ENCODE measurements around the gene TRAPPC11. TPM values are rescaled to one million over a fixed set of nuclear protein-coding genes. Genes with fewer than 3 reads are reported as not detected.

The TRAPPC11 gene
- total RNA-seq, 2 experiments from 2014 or later = 27.8 to 35.7 TPM

DNA sequence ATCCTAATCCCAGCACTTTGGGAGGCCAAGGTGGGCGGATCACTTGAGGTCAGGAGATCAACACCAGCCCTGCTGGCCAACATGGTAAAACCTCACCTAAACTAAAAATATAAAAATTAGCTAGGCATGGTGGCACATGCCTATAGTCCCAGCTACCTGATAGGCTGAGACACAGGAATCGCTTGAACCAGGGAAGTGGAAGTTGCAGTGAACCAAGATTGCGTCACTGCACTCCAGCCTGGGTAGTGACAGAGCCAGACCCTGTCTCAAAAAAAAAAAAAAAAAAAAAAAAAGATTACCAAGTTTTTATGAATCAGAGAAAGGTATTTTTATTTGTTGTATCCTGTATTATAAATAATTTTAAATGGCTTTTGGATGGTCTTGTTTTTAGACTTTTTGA, 15.1 kb downstream of the TRAPPC11 start:
- BruUV-seq (replicated peaks) = no TSS peak
- H3K79me2 ChIP-seq (ENCODE audit: insufficient read depth, low read depth, low read length) = no peaks in the 10 kb centered on the region
- CTCF ChIA-PET (ENCODE audit: unreplicated experiment) = no interaction called here
- no peak overlapping the region for H3K27ac ChIP-seq (ENCODE audit: low read depth, low read length, poor library complexity, severe bottlenecking)
- no peaks in the 10 kb centered on the region for H3K9me2 ChIP-seq (ENCODE audit: insufficient read depth, low read length)
- POLR2A ChIA-PET = interaction anchor here (0.7 to 1.4 kb wide), 4 partner anchors 8 to 230 kb away, joined by 3 to 5 read pairs (median 3); no protein-coding TSS in a partner anchor
- peaks cover 68% of the 10 kb centered on the region for H3K36me3 ChIP-seq (ENCODE audit: insufficient read depth, low read length)
- H3K4me3 ChIP-seq (ENCODE audit: low read depth, low read length, poor library complexity, severe bottlenecking) = no peak overlapping the region
- intact Hi-C loops (cut with micrococcal nuclease; ENCODE audit: unreplicated experiment) = no loop called here
- H2AFZ ChIP-seq (ENCODE audit: low read length) = no peak overlapping the region
- DNase-seq (ENCODE audit: low spot score) = no peak
- H4K20me1 ChIP-seq (ENCODE audit: insufficient read depth, low read length) = no peaks in the 10 kb centered on the region
- H3K4me2 ChIP-seq (ENCODE audit: low read length) = no peak overlapping the region
- H3K9me3 ChIP-seq (ENCODE audit: low read length) = no peaks in the 10 kb centered on the region
- no peak for TF ChIP-seq EZH2phosphoT487 (IDR thresholded peaks at IDR 0.05; ENCODE audit: borderline replicate concordance, low read depth, low read length)
- TF ChIP-seq, protein P1, sequence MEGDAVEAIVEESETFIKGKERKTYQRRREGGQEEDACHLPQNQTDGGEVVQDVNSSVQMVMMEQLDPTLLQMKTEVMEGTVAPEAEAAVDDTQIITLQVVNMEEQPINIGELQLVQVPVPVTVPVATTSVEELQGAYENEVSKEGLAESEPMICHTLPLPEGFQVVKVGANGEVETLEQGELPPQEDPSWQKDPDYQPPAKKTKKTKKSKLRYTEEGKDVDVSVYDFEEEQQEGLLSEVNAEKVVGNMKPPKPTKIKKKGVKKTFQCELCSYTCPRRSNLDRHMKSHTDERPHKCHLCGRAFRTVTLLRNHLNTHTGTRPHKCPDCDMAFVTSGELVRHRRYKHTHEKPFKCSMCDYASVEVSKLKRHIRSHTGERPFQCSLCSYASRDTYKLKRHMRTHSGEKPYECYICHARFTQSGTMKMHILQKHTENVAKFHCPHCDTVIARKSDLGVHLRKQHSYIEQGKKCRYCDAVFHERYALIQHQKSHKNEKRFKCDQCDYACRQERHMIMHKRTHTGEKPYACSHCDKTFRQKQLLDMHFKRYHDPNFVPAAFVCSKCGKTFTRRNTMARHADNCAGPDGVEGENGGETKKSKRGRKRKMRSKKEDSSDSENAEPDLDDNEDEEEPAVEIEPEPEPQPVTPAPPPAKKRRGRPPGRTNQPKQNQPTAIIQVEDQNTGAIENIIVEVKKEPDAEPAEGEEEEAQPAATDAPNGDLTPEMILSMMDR (conservative IDR thresholded peaks at IDR 0.05; ENCODE audit: low read length) = no peak
- H3K4me1 ChIP-seq (ENCODE audit: insufficient read depth, low read length, poor library complexity, severe bottlenecking) = no peaks in the 10 kb centered on the region

DNA sequence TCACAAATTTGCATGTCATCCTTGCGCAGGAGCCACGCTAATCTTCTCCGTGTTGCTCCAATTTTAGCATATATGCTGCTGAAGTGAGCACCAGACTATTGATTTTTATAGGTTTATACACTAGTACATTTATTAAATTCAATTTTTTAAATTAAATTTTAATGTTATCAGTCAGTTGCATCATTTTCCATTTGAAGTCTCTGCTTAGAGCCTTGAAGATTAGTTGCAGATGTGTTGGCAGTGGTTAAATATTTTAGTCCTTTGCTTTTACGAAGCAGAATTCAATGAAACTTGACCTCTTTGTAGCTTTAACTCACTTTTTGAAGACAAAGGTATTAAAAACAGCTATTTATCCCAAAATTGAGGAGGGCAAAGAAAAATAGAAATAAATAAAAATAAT, 16.5 kb downstream of the TRAPPC11 start:
- Histone ChIP-seq H3K27ac (ENCODE audit: low read depth, low read length, poor library complexity, severe bottlenecking) (no peak overlapping the region), H3K79me2 (ENCODE audit: insufficient read depth, low read depth, low read length) (no peaks in the 10 kb centered on the region), H3K4me2 (ENCODE audit: low read length) (no peak overlapping the region), H3K9me2 (ENCODE audit: insufficient read depth, low read length) (no peaks in the 10 kb centered on the region), H3K9me3 (ENCODE audit: low read length) (no peaks in the 10 kb centered on the region), H3K4me1 (ENCODE audit: insufficient read depth, low read length, poor library complexity, severe bottlenecking) (no peaks in the 10 kb centered on the region), H3K4me3 (ENCODE audit: low read depth, low read length, poor library complexity, severe bottlenecking) (no peak overlapping the region), H3K36me3 (ENCODE audit: insufficient read depth, low read length) (peaks cover 70% of the 10 kb centered on the region), H4K20me1 (ENCODE audit: insufficient read depth, low read length) (no peaks in the 10 kb centered on the region), H2AFZ (ENCODE audit: low read length) (no peak overlapping the region)
- no peak for DNase-seq (ENCODE audit: low spot score)
- intact Hi-C loops (cut with micrococcal nuclease; ENCODE audit: unreplicated experiment) = no loop called here
- no peak for TF ChIP-seq EZH2phosphoT487 (IDR thresholded peaks at IDR 0.05; ENCODE audit: borderline replicate concordance, low read depth, low read length)
- TF ChIP-seq, protein P1 (conservative IDR thresholded peaks at IDR 0.05; ENCODE audit: low read length) = no peak
- ChIA-PET POLR2A (interaction anchor here (0.6 to 1.2 kb wide), 4 partner anchors 10 to 157 kb away, joined by 3 to 5 read pairs (median 4); partner anchors contain the start of genes RWDD4 and TRAPPC11), CTCF (ENCODE audit: unreplicated experiment) (no interaction called here)
- BruUV-seq (replicated peaks) = no TSS peak

DNA sequence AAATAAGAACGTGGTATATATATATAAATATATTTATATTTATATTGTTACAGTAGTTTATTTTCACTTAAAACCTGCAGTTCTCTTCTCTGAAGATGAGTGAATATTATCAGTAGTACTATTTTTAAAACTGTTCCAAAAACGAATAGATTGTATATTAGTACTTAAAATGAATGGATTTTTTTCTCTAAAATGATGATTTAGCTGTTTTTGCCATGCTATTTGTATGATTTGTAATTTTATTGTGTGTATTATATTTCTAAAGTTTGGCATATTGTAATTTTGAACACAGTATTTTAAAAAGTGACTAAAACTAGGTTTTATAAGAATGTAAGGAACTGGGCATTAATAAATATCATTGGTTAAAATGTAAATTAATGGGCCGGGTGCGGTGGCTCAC, 22.0 kb downstream of the TRAPPC11 start:
- H2AFZ ChIP-seq (ENCODE audit: low read length) = no peak overlapping the region
- no peaks in the 10 kb centered on the region for H4K20me1 ChIP-seq (ENCODE audit: insufficient read depth, low read length)
- TF ChIP-seq, protein P1 (conservative IDR thresholded peaks at IDR 0.05; ENCODE audit: low read length) = no peak
- TF ChIP-seq EZH2phosphoT487 (IDR thresholded peaks at IDR 0.05; ENCODE audit: borderline replicate concordance, low read depth, low read length) = no peak
- H3K79me2 ChIP-seq (ENCODE audit: insufficient read depth, low read depth, low read length) = no peaks in the 10 kb centered on the region
- BruUV-seq (replicated peaks) = no TSS peak
- no peak overlapping the region for H3K4me3 ChIP-seq (ENCODE audit: low read depth, low read length, poor library complexity, severe bottlenecking)
- no peak overlapping the region for H3K27ac ChIP-seq (ENCODE audit: low read depth, low read length, poor library complexity, severe bottlenecking)
- H3K4me1 ChIP-seq (ENCODE audit: insufficient read depth, low read length, poor library complexity, severe bottlenecking) = no peaks in the 10 kb centered on the region
- POLR2A ChIA-PET = interaction anchor here (0.7 to 1.4 kb wide), 3 partner anchors 10 to 25 kb away, joined by 3 to 5 read pairs (median 3); no protein-coding TSS in a partner anchor
- H3K9me2 ChIP-seq (ENCODE audit: insufficient read depth, low read length) = no peaks in the 10 kb centered on the region
- CTCF ChIA-PET (ENCODE audit: unreplicated experiment) = no interaction called here
- H3K36me3 ChIP-seq (ENCODE audit: insufficient read depth, low read length) = peaks cover 90% of the 10 kb centered on the region
- intact Hi-C loops (cut with micrococcal nuclease; ENCODE audit: unreplicated experiment) = no loop called here
- no peak overlapping the region for H3K4me2 ChIP-seq (ENCODE audit: low read length)
- no peaks in the 10 kb centered on the region for H3K9me3 ChIP-seq (ENCODE audit: low read length)
- no peak for DNase-seq (ENCODE audit: low spot score)
